Measurements from ENCODE around the gene TMEM218.

DNA sequence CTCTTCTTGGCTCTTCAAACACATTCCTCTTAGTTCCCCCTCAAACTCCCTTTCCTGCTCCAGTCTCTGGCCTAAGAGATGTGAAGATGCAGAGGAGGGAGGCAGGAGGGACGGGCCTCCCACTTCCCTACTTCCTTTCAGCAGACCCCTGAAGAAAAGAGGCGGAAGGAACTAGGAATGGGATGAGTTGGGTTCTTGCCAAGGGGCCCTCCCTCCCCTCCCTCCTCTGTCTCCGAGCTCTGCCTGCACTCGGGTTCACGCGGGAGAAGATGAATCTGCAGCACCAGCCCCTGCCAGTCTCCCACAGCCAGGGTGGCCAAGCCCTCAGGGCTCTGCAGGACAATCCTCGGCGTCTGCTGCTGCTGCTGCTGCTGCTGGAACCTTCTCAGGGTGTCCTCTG is 28.8 kb upstream of the TMEM218 start:
- TF ChIP-seq, protein P1, sequence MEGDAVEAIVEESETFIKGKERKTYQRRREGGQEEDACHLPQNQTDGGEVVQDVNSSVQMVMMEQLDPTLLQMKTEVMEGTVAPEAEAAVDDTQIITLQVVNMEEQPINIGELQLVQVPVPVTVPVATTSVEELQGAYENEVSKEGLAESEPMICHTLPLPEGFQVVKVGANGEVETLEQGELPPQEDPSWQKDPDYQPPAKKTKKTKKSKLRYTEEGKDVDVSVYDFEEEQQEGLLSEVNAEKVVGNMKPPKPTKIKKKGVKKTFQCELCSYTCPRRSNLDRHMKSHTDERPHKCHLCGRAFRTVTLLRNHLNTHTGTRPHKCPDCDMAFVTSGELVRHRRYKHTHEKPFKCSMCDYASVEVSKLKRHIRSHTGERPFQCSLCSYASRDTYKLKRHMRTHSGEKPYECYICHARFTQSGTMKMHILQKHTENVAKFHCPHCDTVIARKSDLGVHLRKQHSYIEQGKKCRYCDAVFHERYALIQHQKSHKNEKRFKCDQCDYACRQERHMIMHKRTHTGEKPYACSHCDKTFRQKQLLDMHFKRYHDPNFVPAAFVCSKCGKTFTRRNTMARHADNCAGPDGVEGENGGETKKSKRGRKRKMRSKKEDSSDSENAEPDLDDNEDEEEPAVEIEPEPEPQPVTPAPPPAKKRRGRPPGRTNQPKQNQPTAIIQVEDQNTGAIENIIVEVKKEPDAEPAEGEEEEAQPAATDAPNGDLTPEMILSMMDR (conservative IDR thresholded peaks at IDR 0.05 in 1 of 2, IDR thresholded peaks at IDR 0.05 in 1 of 2; ENCODE audit: low read depth in 1 of 2, low read length in 2 of 2), result no peak
- TF ChIP-seq EZH2 (IDR thresholded peaks at IDR 0.05; ENCODE audit: low read length, missing control alignments), result no peak
